Keratinocyte (primary cell): ENCODE results near the gene C12orf60. TPM values are rescaled to one million over a fixed set of nuclear protein-coding genes. Genes with fewer than 3 reads are reported as not detected.

Experiments used
- DNase-seq: peaks from one replicate; pipeline ENCODE4 v3.0.0-alpha.2; 2011; ENCODE audit warnings: low read depth, missing footprints, low spot score
- FAIRE-seq: peaks from 2 replicates; lab custom pipeline; 2011; peaks lifted over from hg19 to GRCh38; lab: Jason Lieb, UNC
- H2AFZ ChIP-seq: 2 replicates; pipeline ENCODE4 v1.6.0; 2012; ENCODE audit warnings: low read length, control low read depth, inconsistent platforms; ENCODE audit not compliant: control insufficient read depth
- H3K27ac ChIP-seq: 2 replicates; pipeline ENCODE4 v1.5.1; 2011; ENCODE audit warnings: low read length; ENCODE audit not compliant: control insufficient read depth, insufficient read depth
- H3K27me3 ChIP-seq: 3 replicates; pipeline ENCODE4 v1.6.0; 2011; ENCODE audit warnings: low read length; ENCODE audit not compliant: control insufficient read depth, insufficient read depth; ENCODE audit errors: extremely low read depth
- H3K36me3 ChIP-seq, 2 experiments: 2 replicates in 1 of 2; 3 replicates in 1 of 2; pipeline ENCODE4 v1.5.1; 2011; ENCODE audit warnings: low read length in 2 of 2, mild to moderate bottlenecking in 1 of 2; ENCODE audit not compliant: control insufficient read depth in 2 of 2, insufficient read depth in 2 of 2; ENCODE audit errors: extremely low read depth in 1 of 2
- H3K4me1 ChIP-seq: 3 replicates; pipeline ENCODE4 v1.5.1; 2011; ENCODE audit warnings: low read length; ENCODE audit not compliant: control insufficient read depth, insufficient read depth; ENCODE audit errors: extremely low read depth
- H3K4me2 ChIP-seq: 3 replicates; pipeline ENCODE4 v1.6.0; 2011; ENCODE audit warnings: low read depth, low read length; ENCODE audit not compliant: control insufficient read depth, insufficient read depth; ENCODE audit errors: extremely low read depth
- H3K4me3 ChIP-seq, 3 experiments: fragments of 200-600 bp in 1 of 3; sonication (generic) in 1 of 3; 2 replicates in 2 of 3; 3 replicates in 1 of 3; pipeline ENCODE4 v1.5.1; 2011 to 2016; ENCODE audit warnings: low read length in 3 of 3, mild to moderate bottlenecking in 3 of 3, control low read depth in 2 of 3, inconsistent platforms in 1 of 3, low read depth in 1 of 3, mixed read lengths in 1 of 3, mixed run types in 1 of 3, moderate library complexity in 1 of 3; ENCODE audit not compliant: control insufficient read depth in 2 of 3, insufficient read depth in 2 of 3; ENCODE audit errors: extremely low read depth in 1 of 3
- H3K79me2 ChIP-seq: 2 replicates; pipeline ENCODE4 v1.6.0; 2012; ENCODE audit warnings: low read length; ENCODE audit not compliant: control insufficient read depth, insufficient read depth
- H3K9ac ChIP-seq: 3 replicates; pipeline ENCODE4 v1.6.0; 2011; ENCODE audit warnings: low read length; ENCODE audit not compliant: control insufficient read depth, insufficient read depth; ENCODE audit errors: extremely low read depth
- H3K9me1 ChIP-seq: 3 replicates; pipeline ENCODE4 v1.6.0; 2011; ENCODE audit warnings: low read length; ENCODE audit not compliant: control insufficient read depth, insufficient read depth; ENCODE audit errors: extremely low read depth
- H3K9me3 ChIP-seq: 2 replicates; pipeline ENCODE4 v1.5.1; 2012; ENCODE audit warnings: low read depth, low read length; ENCODE audit not compliant: control insufficient read depth
- H4K20me1 ChIP-seq: 3 replicates; pipeline ENCODE4 v1.6.0; 2011; ENCODE audit warnings: low read length; ENCODE audit not compliant: control insufficient read depth, insufficient read depth; ENCODE audit errors: extremely low read depth
- EZH2 ChIP-seq: IDR thresholded peaks from one replicate; pipeline ENCODE4 v1.6.1; 2012; ENCODE audit warnings: inconsistent platforms, mild to moderate bottlenecking, low read length, moderate library complexity
- dilution Hi-C: fragments of 300-500 bp; cut with MboI; formaldehyde crosslinking; loops from one replicate; pipeline ENCODE4 v1.7.0; 2020; ENCODE audit warnings: low sequenced_read_pairs; ENCODE audit not compliant: extremely low pct_ligation_motif_present
- polyA plus RNA-seq, 5 experiments: library from polyadenylated mRNA; depleted of rRNA in 3 of 5; stranded (reverse) in 3 of 5; stranded (forward) in 1 of 5; unstranded in 1 of 5; fragments of >200 nt; gene quantifications; 1 replicate in 1 of 5; 2 replicates in 3 of 5; 3 replicates in 1 of 5; pipeline versions ENCODE4 v1.2.1 to v1.2.3, GENCODE V29; 2011 to 2012; ENCODE audit warnings: missing spikeins in 2 of 5, low read depth in 1 of 5, low replicate concordance in 1 of 5
- TF ChIP-seq, protein P1 (sequence below), 3 experiments: IDR thresholded peaks in 1 of 3; conservative IDR thresholded peaks in 1 of 3; optimal IDR thresholded peaks in 1 of 3; 2 replicates in 2 of 3; 3 replicates in 1 of 3; pipeline versions ENCODE3 to v1.5.1; 2011; ENCODE audit warnings: low read length in 3 of 3, mild to moderate bottlenecking in 3 of 3, moderate library complexity in 2 of 3, control low read depth in 1 of 3, inconsistent platforms in 1 of 3; ENCODE audit not compliant: insufficient read depth in 2 of 3; ENCODE audit errors: extremely low read depth in 1 of 3

C12orf60 gene
- polyA plus RNA-seq, 1 donor (not counting 4 experiments of a cell fraction or from before 2014, with no cell fraction given): 3.2 TPM

- Histone ChIP-seq H4K20me1 (no peaks in the 10 kb centered on the region), H3K9me1 (no peaks in the 10 kb centered on the region), H3K9ac (no peak overlapping the region), H3K36me3 (no peaks in the 10 kb centered on the region), H3K4me3 (no peak overlapping the region), H3K79me2 (no peaks in the 10 kb centered on the region), H3K9me3 (no peaks in the 10 kb centered on the region), H2AFZ (no peak overlapping the region), H3K27me3 (no peaks in the 10 kb centered on the region), H3K27ac (no peak overlapping the region), H3K4me1 (peaks cover 12% of the 10 kb centered on the region), H3K4me2 (no peak overlapping the region)
- no peak for FAIRE-seq
- no peak for TF ChIP-seq EZH2
- TF ChIP-seq, protein P1, sequence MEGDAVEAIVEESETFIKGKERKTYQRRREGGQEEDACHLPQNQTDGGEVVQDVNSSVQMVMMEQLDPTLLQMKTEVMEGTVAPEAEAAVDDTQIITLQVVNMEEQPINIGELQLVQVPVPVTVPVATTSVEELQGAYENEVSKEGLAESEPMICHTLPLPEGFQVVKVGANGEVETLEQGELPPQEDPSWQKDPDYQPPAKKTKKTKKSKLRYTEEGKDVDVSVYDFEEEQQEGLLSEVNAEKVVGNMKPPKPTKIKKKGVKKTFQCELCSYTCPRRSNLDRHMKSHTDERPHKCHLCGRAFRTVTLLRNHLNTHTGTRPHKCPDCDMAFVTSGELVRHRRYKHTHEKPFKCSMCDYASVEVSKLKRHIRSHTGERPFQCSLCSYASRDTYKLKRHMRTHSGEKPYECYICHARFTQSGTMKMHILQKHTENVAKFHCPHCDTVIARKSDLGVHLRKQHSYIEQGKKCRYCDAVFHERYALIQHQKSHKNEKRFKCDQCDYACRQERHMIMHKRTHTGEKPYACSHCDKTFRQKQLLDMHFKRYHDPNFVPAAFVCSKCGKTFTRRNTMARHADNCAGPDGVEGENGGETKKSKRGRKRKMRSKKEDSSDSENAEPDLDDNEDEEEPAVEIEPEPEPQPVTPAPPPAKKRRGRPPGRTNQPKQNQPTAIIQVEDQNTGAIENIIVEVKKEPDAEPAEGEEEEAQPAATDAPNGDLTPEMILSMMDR (optimal IDR thresholded peaks at IDR 0.05 in 1 of 3, IDR thresholded peaks at IDR 0.05 in 1 of 3, conservative IDR thresholded peaks at IDR 0.05 in 1 of 3; ENCODE audit: extremely low read depth in 1 of 3, insufficient read depth in 2 of 3, low read length in 3 of 3): no peak
- dilution Hi-C loops: no loop called here
- DNase-seq: no peak
These were observed 21.8 kb downstream of the C12orf60 start for GRCh38 chr12:14825256-14825655.

GRCh38 chr12:14826491-14826890 is 23.0 kb downstream of the C12orf60 start:
- H3K9ac ChIP-seq: no peak overlapping the region
- H3K79me2 ChIP-seq: no peaks in the 10 kb centered on the region
- FAIRE-seq (no peak), DNase-seq (no peak)
- no peaks in the 10 kb centered on the region for H4K20me1 ChIP-seq
- no peak overlapping the region for H3K4me3 ChIP-seq
- H2AFZ ChIP-seq: no peak overlapping the region
- TF ChIP-seq, protein P1 (optimal IDR thresholded peaks at IDR 0.05 in 1 of 3, IDR thresholded peaks at IDR 0.05 in 1 of 3, conservative IDR thresholded peaks at IDR 0.05 in 1 of 3; ENCODE audit: extremely low read depth in 1 of 3, insufficient read depth in 2 of 3, low read length in 3 of 3): no peak
- no peak for TF ChIP-seq EZH2
- no peak overlapping the region for H3K4me2 ChIP-seq
- H3K9me1 ChIP-seq: no peaks in the 10 kb centered on the region
- H3K9me3 ChIP-seq: no peaks in the 10 kb centered on the region
- no peaks in the 10 kb centered on the region for H3K27me3 ChIP-seq
- H3K36me3 ChIP-seq: no peaks in the 10 kb centered on the region
- dilution Hi-C loops: no loop called here
- H3K27ac ChIP-seq: no peak overlapping the region
- peaks cover 12% of the 10 kb centered on the region for H3K4me1 ChIP-seq
